Smooth muscle cell of the umbilical artery (primary cell): ENCODE measurements around the gene RAB3IP. TPM values are rescaled to one million over a fixed set of nuclear protein-coding genes. Genes with fewer than 3 reads are reported as not detected.

Source experiments
- total RNA-seq: library from RNA; depleted of rRNA; stranded (reverse); fragments of >200 nt; gene quantifications from 2 replicates; pipeline ENCODE4 v1.2.3, GENCODE V29; 2014

The RAB3IP gene
- total RNA-seq, result 17.8 and 29.9 TPM in 2 replicates

GRCh38 chr12:69738351-69739286 lies at the start of gene RAB3IP:
Gene RAB3IP, plus strand, starts transcription at chr12:69738860. Its CDS starts 16,549 bp downstream, at chr12:69755409.

GRCh38 chr12:69698769-69699540 lies 39.7 kb upstream of the RAB3IP start, which contains the start of gene BEST3:
Gene BEST3, minus strand, starts transcription at chr12:69699303. Its CDS starts 1,505 bp downstream, at chr12:69697798.

GRCh38 chr12:69824966-69825560 lies 86.4 kb downstream of the RAB3IP start, which contains the start of gene MYRFL:
Gene MYRFL, plus strand, starts transcription at chr12:69825227. Its CDS starts 291 bp downstream, at chr12:69825518.

Other genes with a start within 250 kb of the RAB3IP start
- gene CCT2, start 153.4 kb upstream of the RAB3IP start, total RNA-seq, result 255 and 339 TPM in 2 replicates
- gene LRRC10, start 128.0 kb upstream of the RAB3IP start, total RNA-seq, result not detected in 2 replicates
- gene BEST3, start 39.6 kb upstream of the RAB3IP start, total RNA-seq, result 0.30 and 0.37 TPM in 2 replicates
- gene MYRFL, start 86.4 kb downstream of the RAB3IP start, total RNA-seq, result under 0.01 and 0.23 TPM in 2 replicates